Measurements from ENCODE around the gene SMTNL1. TPM values are rescaled to one million over a fixed set of nuclear protein-coding genes. Genes with fewer than 3 reads are reported as not detected.

Gene SMTNL1
- total RNA-seq, 4 donors from 2014 or later: not detected

DNA sequence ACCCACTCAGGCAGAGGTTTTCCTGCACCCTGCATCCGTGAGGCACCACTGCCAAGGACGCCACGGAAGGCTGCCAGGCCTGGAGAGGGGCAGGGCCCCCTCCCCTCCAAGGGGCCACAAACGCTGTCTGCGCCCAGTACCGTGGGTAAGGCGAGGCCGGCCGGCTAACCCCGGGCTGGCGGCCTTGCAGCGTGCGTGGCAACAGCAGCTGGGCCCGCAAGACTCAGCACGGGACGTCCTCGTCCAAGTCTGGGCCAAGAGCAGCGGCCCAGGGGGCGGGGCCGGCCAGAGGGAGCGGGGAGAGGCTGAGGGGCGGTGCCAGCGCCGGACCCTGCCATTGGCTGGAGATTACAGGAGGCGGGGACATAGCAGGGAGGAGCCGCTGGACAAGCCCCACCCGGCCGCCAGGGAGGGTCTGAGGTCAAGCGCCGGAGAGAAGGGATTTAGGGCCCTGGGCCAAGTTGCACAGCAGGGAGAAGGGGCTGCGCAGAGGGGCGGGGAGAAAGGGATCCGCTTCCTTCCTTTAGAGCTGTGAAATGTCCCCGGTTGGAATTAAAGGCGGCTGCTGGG, 37.9 kb upstream of the SMTNL1 start:
- DNase-seq: peak; percentile 97 to 98
- Histone ChIP-seq H3K4me1 (peaks cover 19 to 42% of the 10 kb centered on the region in 2 donors), H3K36me3 (no peaks in the 10 kb centered on the region), H3K27me3 (no peaks in the 10 kb centered on the region), H3K9me3 (no peaks in the 10 kb centered on the region), H3K27ac (peak overlapping the region; percentile 72 to 91 (median 85)), H3K4me3 (replicated peaks in 1 of 3) (no peak overlapping the region)
- WGBS, 2 donors: 2 to 5% methylated on average over 13 to 22 of the region's 35 CpGs
- intact Hi-C loops (cut with DNase I): no loop called here
- TF ChIP-seq, protein P1, sequence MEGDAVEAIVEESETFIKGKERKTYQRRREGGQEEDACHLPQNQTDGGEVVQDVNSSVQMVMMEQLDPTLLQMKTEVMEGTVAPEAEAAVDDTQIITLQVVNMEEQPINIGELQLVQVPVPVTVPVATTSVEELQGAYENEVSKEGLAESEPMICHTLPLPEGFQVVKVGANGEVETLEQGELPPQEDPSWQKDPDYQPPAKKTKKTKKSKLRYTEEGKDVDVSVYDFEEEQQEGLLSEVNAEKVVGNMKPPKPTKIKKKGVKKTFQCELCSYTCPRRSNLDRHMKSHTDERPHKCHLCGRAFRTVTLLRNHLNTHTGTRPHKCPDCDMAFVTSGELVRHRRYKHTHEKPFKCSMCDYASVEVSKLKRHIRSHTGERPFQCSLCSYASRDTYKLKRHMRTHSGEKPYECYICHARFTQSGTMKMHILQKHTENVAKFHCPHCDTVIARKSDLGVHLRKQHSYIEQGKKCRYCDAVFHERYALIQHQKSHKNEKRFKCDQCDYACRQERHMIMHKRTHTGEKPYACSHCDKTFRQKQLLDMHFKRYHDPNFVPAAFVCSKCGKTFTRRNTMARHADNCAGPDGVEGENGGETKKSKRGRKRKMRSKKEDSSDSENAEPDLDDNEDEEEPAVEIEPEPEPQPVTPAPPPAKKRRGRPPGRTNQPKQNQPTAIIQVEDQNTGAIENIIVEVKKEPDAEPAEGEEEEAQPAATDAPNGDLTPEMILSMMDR (IDR thresholded peaks at IDR 0.05): no peak
- peak in 1 of 2 donors; percentile 81 for TF ChIP-seq POLR2A (IDR thresholded peaks at IDR 0.05)

DNA sequence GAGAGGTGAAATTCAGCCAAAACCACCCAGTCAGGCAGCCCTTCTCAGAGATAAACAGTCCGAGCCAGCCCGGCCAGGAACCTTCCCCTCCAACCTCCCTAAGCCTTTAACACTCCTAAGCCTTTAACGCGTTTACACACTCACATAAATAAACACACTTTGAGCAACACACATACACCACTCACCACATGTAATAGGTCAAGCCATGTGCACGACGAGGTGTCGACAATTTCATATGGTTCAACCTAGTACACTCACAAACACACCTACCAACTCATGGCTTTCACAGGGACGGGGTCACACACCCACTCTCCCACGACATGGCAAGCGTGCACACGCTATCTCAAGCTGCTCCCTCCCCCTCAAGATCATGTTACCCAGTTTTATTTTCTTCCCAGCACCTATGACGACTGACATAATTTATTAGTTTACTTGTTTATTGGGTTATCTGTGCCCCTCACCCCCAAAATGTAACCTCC, 37.4 kb upstream of the SMTNL1 start:
- Histone ChIP-seq H3K9me3 (no peaks in the 10 kb centered on the region), H3K27me3 (no peaks in the 10 kb centered on the region), H3K4me1 (peaks cover 19 to 42% of the 10 kb centered on the region in 2 donors), H3K27ac (peak overlapping the region; percentile 72 to 91 (median 85)), H3K4me3 (replicated peaks in 1 of 3) (no peak overlapping the region), H3K36me3 (no peaks in the 10 kb centered on the region)
- intact Hi-C loops (cut with DNase I): no loop called here
- TF ChIP-seq POLR2A (IDR thresholded peaks at IDR 0.05): no peak
- TF ChIP-seq, protein P1 (IDR thresholded peaks at IDR 0.05): no peak
- no peak for DNase-seq
- WGBS, 2 donors: 40 to 44% methylated on average over 12 of the region's 12 CpGs

DNA sequence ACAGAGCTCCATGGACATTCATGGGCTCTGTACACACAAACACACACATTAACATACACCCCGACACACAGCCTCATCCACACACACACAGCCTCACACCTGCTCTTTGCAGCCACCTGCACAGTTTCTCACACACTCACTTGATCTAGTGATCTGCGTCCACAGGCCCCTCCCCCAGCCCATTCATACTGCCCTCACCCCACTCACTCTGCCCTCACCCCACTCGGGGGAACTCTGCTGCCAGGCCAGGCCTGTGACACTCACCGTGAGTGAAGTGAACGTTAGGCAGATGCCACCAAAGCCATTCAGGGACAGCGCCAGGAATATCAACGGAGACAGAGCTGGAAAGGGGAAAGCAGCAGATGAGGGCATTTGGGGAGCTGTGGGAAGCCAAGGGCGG, 36.9 kb upstream of the SMTNL1 start:
- Histone ChIP-seq H3K4me3 (replicated peaks in 1 of 3) (no peak overlapping the region), H3K9me3 (no peaks in the 10 kb centered on the region), H3K36me3 (no peaks in the 10 kb centered on the region), H3K27ac (peak overlapping the region; percentile 72 to 91 (median 85)), H3K27me3 (no peaks in the 10 kb centered on the region), H3K4me1 (peaks cover 19 to 42% of the 10 kb centered on the region in 2 donors)
- no peak for DNase-seq
- TF ChIP-seq, protein P1 (IDR thresholded peaks at IDR 0.05): no peak
- no peak for TF ChIP-seq POLR2A (IDR thresholded peaks at IDR 0.05)
- WGBS, 2 donors: 76 to 83% methylated on average over 8 of the region's 8 CpGs
- intact Hi-C loops (cut with DNase I): no loop called here

DNA sequence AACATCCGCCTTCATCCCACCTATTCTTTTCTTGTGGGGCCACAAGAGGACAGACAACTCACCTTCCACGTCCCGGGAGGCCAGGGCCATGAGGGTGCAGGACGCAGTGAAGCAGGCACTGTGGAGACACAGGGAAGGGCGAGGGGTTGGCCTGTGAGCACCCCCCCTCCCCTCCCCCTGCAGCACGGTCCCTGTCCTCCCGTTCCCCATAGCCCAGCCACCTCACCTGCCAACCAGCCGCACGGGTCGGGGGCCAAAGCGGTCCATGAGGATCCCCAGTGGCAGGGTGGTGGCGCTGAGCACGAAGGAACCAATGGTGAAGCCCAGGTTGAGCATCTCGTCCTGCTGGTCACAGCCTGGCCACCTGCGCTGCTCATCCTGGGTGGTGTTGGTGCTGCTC, 36.5 kb upstream of the SMTNL1 start:
- TF ChIP-seq, protein P1 (IDR thresholded peaks at IDR 0.05): no peak
- no peak for TF ChIP-seq POLR2A (IDR thresholded peaks at IDR 0.05)
- DNase-seq: no peak
- H3K27me3 ChIP-seq: no peaks in the 10 kb centered on the region
- H3K36me3 ChIP-seq: no peaks in the 10 kb centered on the region
- intact Hi-C loops (cut with DNase I): no loop called here
- H3K27ac ChIP-seq: peak overlapping the region; percentile 54 to 85 (median 72)
- H3K4me3 ChIP-seq (replicated peaks in 1 of 3): no peak overlapping the region
- WGBS, 2 donors: 92 to 100% methylated on average over 1 to 15 of the region's 15 CpGs
- H3K9me3 ChIP-seq: no peaks in the 10 kb centered on the region
- peaks cover 19 to 42% of the 10 kb centered on the region in 2 donors for H3K4me1 ChIP-seq

DNA sequence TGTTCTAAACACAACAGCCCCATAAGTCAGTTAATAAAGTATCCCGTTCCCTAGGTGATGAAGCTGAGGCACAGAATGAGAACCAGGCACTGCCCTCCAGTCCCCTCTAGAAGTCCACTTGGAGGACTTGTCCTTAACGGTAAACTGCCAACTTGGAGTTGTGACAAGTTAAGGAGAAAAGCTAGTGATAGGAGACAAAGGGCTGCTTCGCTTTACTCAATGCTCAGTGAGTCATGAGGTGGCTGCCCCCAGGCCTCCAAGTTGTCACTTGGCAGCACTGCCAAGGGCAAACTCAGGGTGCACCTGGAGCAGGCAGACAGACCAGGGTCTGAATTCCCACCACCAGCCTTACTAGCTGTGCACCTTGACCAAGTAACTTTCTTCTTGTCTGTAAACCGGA, 35.4 kb upstream of the SMTNL1 start:
- Histone ChIP-seq H3K27me3 (no peaks in the 10 kb centered on the region), H3K4me1 (peaks cover 19 to 42% of the 10 kb centered on the region in 2 donors), H3K9me3 (no peaks in the 10 kb centered on the region), H3K36me3 (no peaks in the 10 kb centered on the region), H3K4me3 (replicated peaks in 1 of 3) (no peak overlapping the region), H3K27ac (peak overlapping the region; percentile 69 to 85 (median 72))
- TF ChIP-seq, protein P1 (IDR thresholded peaks at IDR 0.05): no peak
- TF ChIP-seq POLR2A (IDR thresholded peaks at IDR 0.05): no peak
- 41 to 43% methylated on average over 4 of the region's 4 CpGs for whole genome bisulfite sequencing, 2 donors
- intact Hi-C loops (cut with DNase I): no loop called here
- DNase-seq: peak; percentile 83 to 85

All from thyroid gland (tissue), 4 donors.